Natural killer cell (primary cell): Measurements from ENCODE around the gene PLEKHF1. TPM values are rescaled to one million over a fixed set of nuclear protein-coding genes. Genes with fewer than 3 reads are reported as not detected.

Source experiments
- ATAC-seq, 3 donors: fragments of 150-1000 bp in 2 of 3; fragments of 200-7000 bp in 1 of 3; cut with Tn5 transposase; 1 replicate in 1 of 3; 2 replicates in 2 of 3; pipeline ENCODE4 v1.10.0; 2021; ENCODE audit warnings: mild to moderate bottlenecking in 2 of 3, moderate library complexity in 2 of 3
- DNase-seq, 2 donors: peaks; one replicate each; pipeline versions ENCODE4 v3.0.0 to v3.0.0-alpha.2; 2013 to 2021; ENCODE audit warnings: mixed read lengths in 1 of 2
- H3K27ac ChIP-seq: one replicate; pipeline ENCODE4 v1.5.1; 2013; ENCODE audit warnings: mild to moderate bottlenecking, low read length
- H3K27me3 ChIP-seq: one replicate; pipeline ENCODE4 v1.6.1; 2013; ENCODE audit warnings: low read length; ENCODE audit not compliant: control insufficient read depth, insufficient read depth
- H3K36me3 ChIP-seq: one replicate; pipeline ENCODE4 v1.6.1; 2013; ENCODE audit warnings: low read length; ENCODE audit not compliant: control insufficient read depth, insufficient read depth
- H3K4me1 ChIP-seq: one replicate; pipeline ENCODE4 v1.6.1; 2013; ENCODE audit warnings: low read length; ENCODE audit not compliant: control insufficient read depth, insufficient read depth
- H3K4me3 ChIP-seq: one replicate; pipeline ENCODE4 v1.5.1; 2013; ENCODE audit warnings: low read length
- H3K9me3 ChIP-seq: one replicate; pipeline ENCODE4 v1.6.1; 2013; ENCODE audit warnings: low read length; ENCODE audit not compliant: control insufficient read depth, insufficient read depth
- H3K27ac Mint-ChIP-seq, 2 donors: one replicate each; pipeline ENCODE4 v1.8.0; 2022; ENCODE audit warnings: mild to moderate bottlenecking in 2 of 2, mixed read lengths in 2 of 2, moderate library complexity in 1 of 2
- H3K27me3 Mint-ChIP-seq, 2 donors: one replicate each; pipeline ENCODE4 v1.8.0; 2022; ENCODE audit warnings: low read depth in 2 of 2, mixed read lengths in 2 of 2
- H3K36me3 Mint-ChIP-seq: one replicate; pipeline ENCODE4 v1.8.0; 2022; ENCODE audit warnings: mixed read lengths
- H3K4me1 Mint-ChIP-seq, 2 donors: one replicate each; pipeline ENCODE4 v1.8.0; 2022; ENCODE audit warnings: mixed read lengths in 2 of 2
- H3K4me3 Mint-ChIP-seq: one replicate; pipeline ENCODE4 v1.8.0; 2022; ENCODE audit warnings: mild to moderate bottlenecking, moderate library complexity, mixed read lengths
- H3K9me3 Mint-ChIP-seq, 2 donors: one replicate each; pipeline ENCODE4 v1.8.0; 2022; ENCODE audit warnings: mixed read lengths in 2 of 2
- WGBS: methylation state at CpG from one replicate; pipeline ENCODE4 v1.1.7; 2013; ENCODE audit warnings: missing lambda C conversion rate; ENCODE audit not compliant: insufficient coverage; 5-methylcytosine and 5-hydroxymethylcytosine counted together
- intact Hi-C: fragments of 100-400 bp; cut with micrococcal nuclease; formaldehyde crosslinking; loops from one replicate; pipeline ENCODE4 v1.14.2; 2022
- total RNA-seq, 4 donors: library from RNA; stranded (reverse); fragments of 120-200 nt in 1 of 4; gene quantifications; one replicate each; pipeline versions ENCODE4 v1.2.3 to v1.2.4, GENCODE V29; 2013 to 2022
- TF ChIP-seq, protein P1 (sequence below): fragments of 200-600 bp; IDR thresholded peaks from one replicate; pipeline ENCODE4 v1.8.0; 2022; ENCODE audit warnings: antibody characterized with exemption

Gene PLEKHF1
- total RNA-seq, 3 donors from 2014 or later (not counting 1 experiment from before 2014, with no cell fraction given), result 53.0 to 81.8 (median 53.8) TPM

DNA sequence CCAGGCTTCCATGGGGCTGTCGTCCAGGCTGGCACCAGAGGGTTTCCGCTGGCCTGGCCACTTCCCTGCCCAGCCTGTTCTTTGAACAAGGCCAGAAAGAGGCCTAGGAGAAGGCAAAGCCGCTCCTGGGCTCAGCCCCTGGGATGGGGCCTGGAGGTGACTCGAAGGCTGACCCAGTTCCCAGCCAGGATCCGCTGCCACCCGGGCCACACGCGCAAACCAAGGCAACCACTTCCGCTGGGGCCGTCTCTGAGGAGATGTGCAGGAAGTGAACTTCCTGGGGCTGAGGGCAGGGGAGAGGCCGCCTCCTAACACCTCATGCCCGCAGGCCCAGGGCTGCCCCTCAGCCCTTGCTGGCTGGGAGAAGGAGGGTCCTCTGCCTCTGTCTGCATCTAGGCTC is 15.2 kb downstream of the PLEKHF1 start:
- peak overlapping the region; percentile 87 for H3K4me3 Mint-ChIP-seq
- H3K36me3 Mint-ChIP-seq, result no peaks in the 10 kb centered on the region
- H3K4me1 ChIP-seq, result peaks cover 78% of the 10 kb centered on the region
- H3K9me3 Mint-ChIP-seq, result no peaks in the 10 kb centered on the region
- H3K27me3 Mint-ChIP-seq, result no peaks in the 10 kb centered on the region
- peaks cover 30% of the 10 kb centered on the region for H3K36me3 ChIP-seq
- no peaks in the 10 kb centered on the region for H3K9me3 ChIP-seq
- ATAC-seq (peak; percentile 75 to 91 (median 86)), DNase-seq (peak; percentile 85 to 92)
- peak overlapping the region; percentile 86 to 98 for H3K27ac Mint-ChIP-seq
- intact Hi-C loops, result loop anchor here (1.0 to 2.0 kb wide), 3 partner anchors 9 to 58 kb away; no protein-coding TSS in a partner anchor
- no peak overlapping the region for H3K4me3 ChIP-seq
- H3K4me1 Mint-ChIP-seq, result peaks cover 61 to 82% of the 10 kb centered on the region in 2 donors
- TF ChIP-seq, protein P1, sequence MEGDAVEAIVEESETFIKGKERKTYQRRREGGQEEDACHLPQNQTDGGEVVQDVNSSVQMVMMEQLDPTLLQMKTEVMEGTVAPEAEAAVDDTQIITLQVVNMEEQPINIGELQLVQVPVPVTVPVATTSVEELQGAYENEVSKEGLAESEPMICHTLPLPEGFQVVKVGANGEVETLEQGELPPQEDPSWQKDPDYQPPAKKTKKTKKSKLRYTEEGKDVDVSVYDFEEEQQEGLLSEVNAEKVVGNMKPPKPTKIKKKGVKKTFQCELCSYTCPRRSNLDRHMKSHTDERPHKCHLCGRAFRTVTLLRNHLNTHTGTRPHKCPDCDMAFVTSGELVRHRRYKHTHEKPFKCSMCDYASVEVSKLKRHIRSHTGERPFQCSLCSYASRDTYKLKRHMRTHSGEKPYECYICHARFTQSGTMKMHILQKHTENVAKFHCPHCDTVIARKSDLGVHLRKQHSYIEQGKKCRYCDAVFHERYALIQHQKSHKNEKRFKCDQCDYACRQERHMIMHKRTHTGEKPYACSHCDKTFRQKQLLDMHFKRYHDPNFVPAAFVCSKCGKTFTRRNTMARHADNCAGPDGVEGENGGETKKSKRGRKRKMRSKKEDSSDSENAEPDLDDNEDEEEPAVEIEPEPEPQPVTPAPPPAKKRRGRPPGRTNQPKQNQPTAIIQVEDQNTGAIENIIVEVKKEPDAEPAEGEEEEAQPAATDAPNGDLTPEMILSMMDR, result no peak
- no peaks in the 10 kb centered on the region for H3K27me3 ChIP-seq
- WGBS, result 1% methylated on average over 12 of the region's 12 CpGs
- H3K27ac ChIP-seq, result peak overlapping the region; percentile 46

DNA sequence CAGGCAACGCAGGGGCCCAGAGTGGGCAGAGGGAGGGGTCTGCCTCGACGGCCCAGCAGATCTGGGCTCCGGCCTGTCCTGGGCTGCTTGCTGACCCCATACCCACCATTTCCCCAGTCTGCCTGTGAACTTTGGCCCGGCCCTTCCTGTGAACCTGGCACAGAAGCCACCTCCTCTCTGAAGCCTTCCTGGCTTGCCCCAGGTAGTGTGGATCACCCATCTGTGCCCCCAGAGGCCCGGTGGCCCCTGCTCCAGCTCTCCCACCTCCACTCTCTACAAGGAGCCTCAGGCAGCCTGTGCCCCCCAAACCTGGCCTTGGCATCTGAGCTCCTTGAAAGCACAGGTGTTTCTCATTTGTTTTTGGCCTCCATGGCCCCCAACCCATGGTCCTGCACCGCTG is 15.7 kb downstream of the PLEKHF1 start:
- TF ChIP-seq, protein P1, result no peak
- Histone ChIP-seq H3K4me1 (peaks cover 73% of the 10 kb centered on the region), H3K36me3 (peaks cover 25% of the 10 kb centered on the region), H3K4me3 (no peak overlapping the region), H3K9me3 (no peaks in the 10 kb centered on the region), H3K27ac (peak overlapping the region; percentile 46), H3K27me3 (no peaks in the 10 kb centered on the region)
- H3K4me3 Mint-ChIP-seq, result peak overlapping the region; percentile 87
- no peaks in the 10 kb centered on the region for H3K27me3 Mint-ChIP-seq
- DNase-seq, result no peak
- 19% methylated on average over 7 of the region's 7 CpGs for WGBS
- H3K9me3 Mint-ChIP-seq, result no peaks in the 10 kb centered on the region
- peaks cover 62 to 78% of the 10 kb centered on the region in 2 donors for H3K4me1 Mint-ChIP-seq
- intact Hi-C loops, result loop anchor here (1.0 to 2.0 kb wide), 3 partner anchors 10 to 58 kb away; no protein-coding TSS in a partner anchor
- H3K36me3 Mint-ChIP-seq, result no peaks in the 10 kb centered on the region
- H3K27ac Mint-ChIP-seq, result peak overlapping the region; percentile 86 to 98
- ATAC-seq, result no peak

DNA sequence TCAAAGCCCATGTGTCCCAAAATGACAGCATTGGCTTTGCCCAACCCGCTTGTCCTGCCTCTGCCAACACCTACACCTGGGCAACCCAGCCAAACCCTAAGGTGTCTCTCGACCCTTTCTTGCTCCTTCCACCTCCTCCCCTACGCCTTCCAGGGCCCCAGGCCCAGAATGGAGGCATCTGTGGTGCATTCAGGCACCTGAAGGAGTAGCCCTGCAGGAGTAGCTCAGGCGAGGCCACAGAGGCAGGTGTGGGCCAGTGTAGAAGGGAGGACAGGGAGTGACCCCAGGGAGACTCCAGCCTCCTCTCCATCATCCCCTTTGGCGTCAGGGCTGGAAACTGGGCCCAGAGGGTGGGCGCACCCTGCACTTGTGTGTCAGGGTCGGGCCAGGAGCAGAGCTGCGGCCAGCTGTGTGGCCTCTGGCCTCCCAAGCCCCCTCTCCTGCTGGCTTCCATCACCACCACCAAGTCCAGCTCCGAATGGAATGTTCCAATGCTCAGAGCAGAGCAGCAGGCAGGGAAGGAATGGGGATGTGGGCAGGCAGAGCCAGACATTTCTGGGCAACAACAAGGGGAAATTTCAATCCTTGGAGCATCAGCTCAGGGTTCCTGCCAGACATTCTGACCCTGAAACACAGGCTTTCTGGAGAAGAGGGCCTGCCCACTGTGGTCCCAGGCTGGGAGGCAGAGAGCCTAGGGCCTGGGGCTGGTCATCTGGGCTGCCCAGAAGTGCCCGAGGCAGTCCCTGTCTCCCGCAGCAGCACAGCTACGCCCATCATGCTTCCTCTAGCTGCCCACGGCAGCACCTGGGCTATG is 16.4 kb downstream of the PLEKHF1 start:
- no peaks in the 10 kb centered on the region for H3K9me3 ChIP-seq
- Mint-ChIP-seq H3K36me3 (no peaks in the 10 kb centered on the region), H3K27me3 (no peaks in the 10 kb centered on the region), H3K4me3 (peak overlapping the region; percentile 87), H3K9me3 (no peaks in the 10 kb centered on the region), H3K4me1 (peaks cover 64 to 76% of the 10 kb centered on the region in 2 donors), H3K27ac (peak overlapping the region; percentile 86 to 98)
- no peak for ATAC-seq
- WGBS, result 85% methylated on average over 13 of the region's 13 CpGs
- TF ChIP-seq, protein P1, result no peak
- H3K36me3 ChIP-seq, result peaks cover 19% of the 10 kb centered on the region
- peak overlapping the region; percentile 5 for H3K27ac ChIP-seq
- peaks cover 66% of the 10 kb centered on the region for H3K4me1 ChIP-seq
- no peak for DNase-seq
- H3K4me3 ChIP-seq, result no peak overlapping the region
- intact Hi-C loops, result loop anchor here (2.0 kb wide), 2 partner anchors 15 to 59 kb away; no protein-coding TSS in a partner anchor
- H3K27me3 ChIP-seq, result no peaks in the 10 kb centered on the region
